Coronary artery (tissue), 2 donors: ENCODE measurements around the gene MEN1.

Experiments
- DNase-seq: peaks from one replicate; pipeline ENCODE4 v3.0.0-alpha.2; 2017; ENCODE audit warnings: low spot score
- H3K27ac ChIP-seq, 2 donors: fragments of 200-600 bp; sonication (generic); one replicate each; pipeline ENCODE4 v1.5.1; 2016 to 2019
- H3K4me3 ChIP-seq: fragments of 200-600 bp; sonication (generic); 2 replicates; pipeline ENCODE4 v1.5.1; 2016; ENCODE audit warnings: mild to moderate bottlenecking, moderate library complexity
- TF ChIP-seq, protein P1 (sequence below): fragments of 200-600 bp; sonication (generic); IDR thresholded peaks from one replicate; pipeline ENCODE4 v1.5.1; 2019; ENCODE audit warnings: antibody characterized with exemption

The MEN1 gene

DNA sequence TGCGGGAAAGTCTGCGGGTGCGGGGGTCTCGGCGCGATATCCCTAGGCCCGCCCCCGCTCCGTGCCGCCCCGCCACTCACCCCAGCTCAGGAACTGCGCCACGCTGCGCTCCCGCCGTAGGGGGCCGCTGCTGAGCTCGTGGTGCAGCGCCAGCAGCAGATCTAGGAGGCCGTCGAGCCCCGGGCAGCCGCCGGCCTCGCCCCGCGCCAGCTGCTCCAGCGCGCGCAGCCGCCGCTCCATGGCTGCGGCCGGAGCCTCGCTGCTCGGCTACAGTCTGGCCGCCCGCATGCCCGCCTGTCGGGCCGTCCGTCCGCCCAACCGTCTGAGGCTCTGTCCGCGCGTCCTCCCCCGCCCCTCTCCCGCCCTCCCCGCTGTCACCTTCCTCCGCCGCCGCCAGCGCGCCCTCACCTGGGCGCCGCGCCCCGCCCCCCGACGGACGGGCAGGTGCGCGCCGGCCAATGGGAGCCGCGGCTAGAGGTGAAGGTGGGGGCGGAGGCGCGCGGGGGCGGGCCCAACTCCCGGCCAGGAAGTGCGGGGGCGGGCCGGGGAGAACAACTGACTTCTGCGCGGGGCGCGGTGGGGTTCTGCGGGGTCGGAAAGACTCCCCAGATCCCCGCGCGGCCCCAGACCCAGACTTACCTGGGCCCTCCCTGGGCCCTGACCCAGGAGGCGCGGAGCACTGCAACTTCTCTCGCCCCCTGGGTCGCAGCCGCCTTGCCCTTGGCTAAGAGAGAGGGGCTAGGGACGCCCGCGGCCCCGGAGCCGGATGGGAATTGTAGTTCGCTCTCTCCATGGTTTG lies 34.2 kb upstream of the MEN1 start, which contains the start of gene CDC42BPG:
Gene CDC42BPG (minus strand): TSS at position 324 of the 799 bp plus-strand sequence. CDS start 84 bp downstream, at position 240.
- TF ChIP-seq, protein P1, sequence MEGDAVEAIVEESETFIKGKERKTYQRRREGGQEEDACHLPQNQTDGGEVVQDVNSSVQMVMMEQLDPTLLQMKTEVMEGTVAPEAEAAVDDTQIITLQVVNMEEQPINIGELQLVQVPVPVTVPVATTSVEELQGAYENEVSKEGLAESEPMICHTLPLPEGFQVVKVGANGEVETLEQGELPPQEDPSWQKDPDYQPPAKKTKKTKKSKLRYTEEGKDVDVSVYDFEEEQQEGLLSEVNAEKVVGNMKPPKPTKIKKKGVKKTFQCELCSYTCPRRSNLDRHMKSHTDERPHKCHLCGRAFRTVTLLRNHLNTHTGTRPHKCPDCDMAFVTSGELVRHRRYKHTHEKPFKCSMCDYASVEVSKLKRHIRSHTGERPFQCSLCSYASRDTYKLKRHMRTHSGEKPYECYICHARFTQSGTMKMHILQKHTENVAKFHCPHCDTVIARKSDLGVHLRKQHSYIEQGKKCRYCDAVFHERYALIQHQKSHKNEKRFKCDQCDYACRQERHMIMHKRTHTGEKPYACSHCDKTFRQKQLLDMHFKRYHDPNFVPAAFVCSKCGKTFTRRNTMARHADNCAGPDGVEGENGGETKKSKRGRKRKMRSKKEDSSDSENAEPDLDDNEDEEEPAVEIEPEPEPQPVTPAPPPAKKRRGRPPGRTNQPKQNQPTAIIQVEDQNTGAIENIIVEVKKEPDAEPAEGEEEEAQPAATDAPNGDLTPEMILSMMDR: peak; percentile 51
- peak within 1 kb of the TSS; percentile 74 for H3K4me3 ChIP-seq
- H3K27ac ChIP-seq: peak within 1 kb of the TSS in 1 of 2 donors; percentile 45
- no peak for DNase-seq

DNA sequence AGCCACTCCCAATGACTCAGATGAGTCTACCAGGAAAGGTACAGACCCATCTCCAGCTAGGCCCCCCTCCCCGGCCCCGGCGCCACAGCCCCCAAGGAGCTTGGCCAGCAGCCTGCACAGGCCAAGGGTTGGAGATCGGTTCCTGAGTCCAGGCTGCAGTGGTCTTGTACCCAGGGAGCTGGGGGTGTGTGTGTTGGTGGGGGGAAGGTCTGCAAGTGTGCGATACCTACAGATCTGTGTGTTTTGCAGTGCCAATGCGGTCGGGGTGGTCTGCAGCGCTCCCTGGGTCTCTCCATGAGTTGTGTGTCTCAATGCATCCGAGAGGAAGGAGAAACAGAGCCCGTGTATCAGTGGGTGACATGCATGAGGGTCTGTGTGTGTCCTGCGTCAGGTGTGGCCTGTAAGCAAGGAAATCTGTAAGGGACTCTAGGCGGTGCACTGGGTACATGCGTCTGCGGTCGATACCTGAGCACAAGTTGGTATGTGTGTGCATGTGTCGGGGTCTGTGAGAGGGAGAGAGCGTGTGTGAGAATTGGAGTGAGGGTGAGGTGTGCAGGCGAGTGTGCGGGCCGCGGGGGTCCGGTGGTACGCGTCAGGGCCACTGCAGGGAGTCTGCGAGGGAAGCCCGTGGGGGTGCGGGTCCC lies 33.5 kb upstream of the MEN1 start:
- Histone ChIP-seq H3K4me3 (peak overlapping the region; percentile 74), H3K27ac (no peak overlapping the region)
- no peak for DNase-seq
- TF ChIP-seq, protein P1: no peak

DNA sequence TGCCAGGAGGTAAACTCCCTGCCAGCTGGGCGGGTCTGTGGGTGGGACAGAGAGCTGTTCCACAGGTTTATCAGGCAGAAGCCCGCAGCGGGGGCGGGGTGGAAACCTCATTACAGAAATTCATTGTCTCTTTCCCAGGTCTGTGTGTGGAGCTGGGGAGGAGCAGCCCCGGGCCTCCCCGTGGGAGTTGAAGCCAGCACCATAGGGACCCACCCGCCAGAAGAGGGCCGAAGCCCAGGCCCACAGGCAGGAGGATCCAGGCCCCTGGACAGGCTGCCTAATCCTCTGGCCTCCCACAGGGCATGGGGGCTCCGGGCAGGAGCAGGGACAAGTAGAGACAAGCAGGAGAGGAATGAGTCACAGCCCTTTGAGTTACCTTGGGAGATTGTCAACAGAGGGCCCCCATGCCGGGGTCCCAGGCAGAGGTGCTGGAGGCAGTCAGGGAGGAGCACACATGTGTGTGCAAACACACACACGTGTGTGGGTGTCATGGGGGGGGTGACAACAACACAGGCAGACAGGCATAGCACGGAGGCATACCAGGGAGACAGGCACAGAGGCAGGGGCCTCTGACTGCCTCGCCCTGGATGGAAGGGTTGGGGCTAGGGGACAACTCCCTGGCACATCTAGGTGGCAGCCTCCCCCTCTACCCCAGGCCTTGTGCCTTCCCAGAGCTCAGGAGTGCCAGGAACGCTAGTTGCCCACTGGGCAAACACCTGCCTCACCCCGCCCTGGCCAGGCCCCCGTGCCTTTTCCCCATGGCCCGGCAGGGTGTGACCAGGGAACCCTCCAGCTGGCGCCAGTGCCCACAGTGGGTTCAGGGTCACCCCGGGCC lies 32.7 kb upstream of the MEN1 start:
- Histone ChIP-seq H3K4me3 (no peak overlapping the region), H3K27ac (no peak overlapping the region)
- no peak for DNase-seq
- TF ChIP-seq, protein P1: no peak

DNA sequence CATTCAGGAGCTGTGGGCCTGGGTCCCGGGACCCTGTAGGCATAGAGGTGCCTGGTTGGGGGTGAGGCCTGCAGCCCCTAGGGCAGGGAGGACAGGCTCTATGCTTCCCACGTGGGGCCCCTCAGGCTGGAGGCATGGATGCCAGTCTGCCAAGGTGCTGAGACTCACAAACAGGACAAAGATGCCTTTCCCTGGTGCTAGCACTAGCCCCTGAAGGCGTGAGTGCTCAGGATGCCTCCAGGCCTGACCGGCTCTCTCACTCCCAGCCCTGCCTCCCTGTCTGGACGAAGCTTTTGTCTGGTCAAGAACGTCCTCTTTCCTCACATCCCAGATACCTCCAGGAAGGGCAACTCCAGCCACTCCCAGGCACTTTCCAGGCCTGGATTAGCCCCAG lies 32.0 kb upstream of the MEN1 start:
- Histone ChIP-seq H3K4me3 (no peak overlapping the region), H3K27ac (no peak overlapping the region)
- TF ChIP-seq, protein P1: no peak
- DNase-seq: no peak

DNA sequence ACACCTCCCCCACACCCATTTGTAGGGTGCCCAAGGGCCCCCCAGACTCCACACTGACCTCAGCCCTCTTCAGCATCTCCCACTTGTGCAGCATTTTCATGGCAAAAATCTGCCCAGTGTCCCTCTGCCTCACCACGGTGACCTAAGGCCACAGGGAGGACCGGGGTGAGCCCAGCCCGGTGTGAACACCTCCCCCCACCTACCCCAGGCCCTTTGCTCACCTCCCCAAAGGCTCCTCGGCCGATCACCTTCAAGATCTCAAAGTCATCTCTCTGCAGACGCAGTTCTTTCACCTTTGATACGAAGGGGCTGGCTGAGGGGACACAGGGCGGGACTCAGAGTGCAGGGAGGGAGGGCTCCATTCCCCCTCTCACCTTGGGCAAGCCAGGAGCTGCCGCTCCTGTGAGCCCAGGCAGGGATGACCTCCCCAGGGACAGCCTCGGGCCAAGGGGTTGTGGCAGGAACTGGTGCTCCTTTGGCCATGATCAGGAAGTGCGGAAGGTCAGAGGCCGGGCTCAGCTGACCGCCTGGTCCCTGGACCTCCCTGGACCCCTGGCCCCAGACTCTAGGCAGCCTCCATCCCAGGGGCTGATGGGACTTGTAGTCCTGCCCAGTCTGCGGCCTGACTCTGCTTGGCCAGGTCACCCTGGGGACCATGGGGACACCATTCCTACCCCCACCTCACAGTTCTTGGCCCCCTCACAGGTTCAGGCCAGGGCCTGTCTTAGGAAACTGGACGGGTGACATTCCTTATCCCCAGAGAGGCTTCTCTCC lies 31.4 kb upstream of the MEN1 start:
- no peak for DNase-seq
- no peak overlapping the region for H3K4me3 ChIP-seq
- TF ChIP-seq, protein P1: no peak
- H3K27ac ChIP-seq: no peak overlapping the region

DNA sequence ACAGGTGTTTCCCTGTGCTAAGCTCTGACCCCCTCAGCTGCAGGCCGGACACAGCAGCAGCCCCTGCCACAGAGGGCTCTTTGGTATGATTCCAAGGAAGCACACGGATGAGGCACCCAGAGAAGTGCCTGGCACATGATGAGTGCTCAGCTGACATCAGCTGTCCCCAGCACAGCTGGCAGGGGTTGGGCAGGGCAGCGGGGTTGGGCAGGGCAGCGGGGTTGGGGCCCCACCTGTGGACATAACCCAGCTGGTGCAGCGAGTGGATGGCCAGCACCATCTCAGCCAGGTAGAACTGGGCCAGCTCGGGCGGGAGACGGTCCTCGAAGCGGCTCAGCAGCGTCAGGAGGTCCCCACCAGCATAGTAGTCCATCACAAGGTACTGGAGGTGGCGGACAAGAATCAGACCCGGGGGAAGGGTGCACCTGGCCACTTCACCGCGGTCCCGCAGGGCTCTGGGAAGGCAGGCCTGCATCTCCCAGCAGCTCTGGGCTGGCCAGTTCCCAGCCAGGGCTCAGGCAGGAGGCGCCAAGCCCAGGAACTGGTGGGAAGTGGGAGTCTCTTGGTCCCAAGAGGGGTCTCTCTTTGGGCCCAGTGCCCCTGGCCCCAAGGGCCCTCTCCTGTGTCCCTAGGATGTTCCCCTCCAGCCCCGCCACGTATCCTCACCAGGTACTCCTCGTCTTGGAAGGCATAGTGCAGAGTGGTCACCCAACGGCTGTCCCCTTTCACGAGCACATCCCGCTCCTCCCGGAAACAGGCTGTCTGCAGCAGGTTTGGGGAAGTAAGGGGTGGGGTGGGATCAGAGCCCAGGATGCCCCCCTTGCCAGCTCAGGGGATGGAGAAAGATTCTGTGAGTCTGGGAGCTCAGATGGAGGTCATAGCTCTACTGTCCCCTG lies 29.8 kb upstream of the MEN1 start:
- Histone ChIP-seq H3K4me3 (no peak overlapping the region), H3K27ac (no peak overlapping the region)
- DNase-seq: no peak
- TF ChIP-seq, protein P1: no peak
